GM21381 (cell line): Measurements from ENCODE around the gene TBC1D1.
A peak's percentile ranks its signal among the peaks of the same experiment; 100 is the strongest.

Experiments
- ATAC-seq: cut with Tn5 transposase; IDR thresholded peaks from one replicate; pipeline ENCODE4 v1.9.1; 2021; ENCODE audit warnings: mild to moderate bottlenecking, moderate library complexity; ENCODE audit not compliant: unreplicated experiment

TBC1D1 gene

GRCh38 chr4:38091636-38092035 is 200.8 kb downstream of the TBC1D1 start:
- no peak for ATAC-seq

GRCh38 chr4:38092701-38093100 is 201.8 kb downstream of the TBC1D1 start:
- ATAC-seq, result no peak

- ATAC-seq, result no peak
These were observed 203.5 kb downstream of the TBC1D1 start for GRCh38 chr4:38094419-38094818.

- no peak for ATAC-seq
These were observed 204.8 kb downstream of the TBC1D1 start for GRCh38 chr4:38095691-38096090.

- ATAC-seq, result no peak
These were observed 206.9 kb downstream of the TBC1D1 start for GRCh38 chr4:38097818-38098217.

- ATAC-seq, result no peak
These were observed 208.2 kb downstream of the TBC1D1 start for GRCh38 chr4:38099020-38099600.

GRCh38 chr4:38099908-38100407 is 209.1 kb downstream of the TBC1D1 start:
- no peak for ATAC-seq

- ATAC-seq, result no peak
These were observed 209.8 kb downstream of the TBC1D1 start for GRCh38 chr4:38100474-38101255.

GRCh38 chr4:38101563-38101962 is 210.7 kb downstream of the TBC1D1 start:
- no peak for ATAC-seq

GRCh38 chr4:38102957-38103588 is 212.2 kb downstream of the TBC1D1 start:
- ATAC-seq, result no peak

- ATAC-seq, result peak; percentile 98
These were observed 214.8 kb downstream of the TBC1D1 start for GRCh38 chr4:38105475-38106220.

- no peak for ATAC-seq
These were observed 215.4 kb downstream of the TBC1D1 start for GRCh38 chr4:38106311-38106710.

- ATAC-seq, result no peak
These were observed 216.1 kb downstream of the TBC1D1 start for GRCh38 chr4:38106886-38107514.

GRCh38 chr4:38107818-38108217 is 216.9 kb downstream of the TBC1D1 start:
- ATAC-seq, result no peak

- no peak for ATAC-seq
These were observed 218.5 kb downstream of the TBC1D1 start for GRCh38 chr4:38109370-38109769.

GRCh38 chr4:38109896-38110295 is 219.0 kb downstream of the TBC1D1 start:
- ATAC-seq, result no peak

- no peak for ATAC-seq
These were observed 220.1 kb downstream of the TBC1D1 start for GRCh38 chr4:38111024-38111423.

GRCh38 chr4:38111717-38112116 is 220.8 kb downstream of the TBC1D1 start:
- ATAC-seq, result no peak

GRCh38 chr4:38113132-38113531 is 222.2 kb downstream of the TBC1D1 start:
- no peak for ATAC-seq

- no peak for ATAC-seq
These were observed 222.7 kb downstream of the TBC1D1 start for GRCh38 chr4:38113551-38113950.
